Fibroblast of pulmonary artery (primary cell): Measurements from ENCODE around the gene DHRSX.
"Not testable (repeated sequence)": the region's sequence is repeated elsewhere in the genome, so short reads cannot be mapped to it uniquely, and the experiment has no call there.

Experiments used
- DNase-seq: peaks from one replicate; pipeline ENCODE4 v3.0.0-alpha.2; 2010; ENCODE audit warnings: low read depth
- H3K4me3 ChIP-seq: replicated peaks from 2 replicates; pipeline ENCODE4 v1.5.1; 2011; ENCODE audit warnings: low read depth, mild to moderate bottlenecking, control low read depth, low read length, moderate library complexity
- TF ChIP-seq, protein P1 (sequence below): IDR thresholded peaks from 2 replicates; pipeline ENCODE4 v1.5.1; 2011; ENCODE audit warnings: mild to moderate bottlenecking, control low read depth, low read length, inconsistent platforms; ENCODE audit errors: missing control alignments

DHRSX gene

GRCh38 chrX:2457289-2458133 is 43.3 kb downstream of the DHRSX start:
- no peak overlapping the region for H3K4me3 ChIP-seq
- TF ChIP-seq, protein P1, sequence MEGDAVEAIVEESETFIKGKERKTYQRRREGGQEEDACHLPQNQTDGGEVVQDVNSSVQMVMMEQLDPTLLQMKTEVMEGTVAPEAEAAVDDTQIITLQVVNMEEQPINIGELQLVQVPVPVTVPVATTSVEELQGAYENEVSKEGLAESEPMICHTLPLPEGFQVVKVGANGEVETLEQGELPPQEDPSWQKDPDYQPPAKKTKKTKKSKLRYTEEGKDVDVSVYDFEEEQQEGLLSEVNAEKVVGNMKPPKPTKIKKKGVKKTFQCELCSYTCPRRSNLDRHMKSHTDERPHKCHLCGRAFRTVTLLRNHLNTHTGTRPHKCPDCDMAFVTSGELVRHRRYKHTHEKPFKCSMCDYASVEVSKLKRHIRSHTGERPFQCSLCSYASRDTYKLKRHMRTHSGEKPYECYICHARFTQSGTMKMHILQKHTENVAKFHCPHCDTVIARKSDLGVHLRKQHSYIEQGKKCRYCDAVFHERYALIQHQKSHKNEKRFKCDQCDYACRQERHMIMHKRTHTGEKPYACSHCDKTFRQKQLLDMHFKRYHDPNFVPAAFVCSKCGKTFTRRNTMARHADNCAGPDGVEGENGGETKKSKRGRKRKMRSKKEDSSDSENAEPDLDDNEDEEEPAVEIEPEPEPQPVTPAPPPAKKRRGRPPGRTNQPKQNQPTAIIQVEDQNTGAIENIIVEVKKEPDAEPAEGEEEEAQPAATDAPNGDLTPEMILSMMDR: no peak
- DNase-seq: no peak

DNA sequence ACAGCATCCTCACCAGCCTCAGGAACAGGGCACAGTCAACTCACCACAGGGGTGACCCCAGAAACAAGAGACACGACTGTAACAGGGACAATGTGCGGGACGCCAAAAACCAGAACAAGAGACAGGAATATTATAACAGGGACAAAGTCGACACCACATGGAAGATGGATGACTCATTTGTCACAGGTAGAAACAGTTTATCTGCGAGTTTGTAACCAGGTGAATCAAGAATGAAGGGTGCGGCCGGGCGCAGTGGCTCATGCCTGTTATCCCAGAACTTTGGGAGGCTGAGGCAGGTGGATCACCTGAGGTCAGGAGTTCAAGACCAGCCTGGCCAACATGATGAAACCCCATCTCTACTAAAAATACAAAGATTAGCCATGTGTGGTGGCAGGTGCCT is 44.7 kb downstream of the DHRSX start:
- not testable (repeated sequence) for DNase-seq, H3K4me3 ChIP-seq

DNA sequence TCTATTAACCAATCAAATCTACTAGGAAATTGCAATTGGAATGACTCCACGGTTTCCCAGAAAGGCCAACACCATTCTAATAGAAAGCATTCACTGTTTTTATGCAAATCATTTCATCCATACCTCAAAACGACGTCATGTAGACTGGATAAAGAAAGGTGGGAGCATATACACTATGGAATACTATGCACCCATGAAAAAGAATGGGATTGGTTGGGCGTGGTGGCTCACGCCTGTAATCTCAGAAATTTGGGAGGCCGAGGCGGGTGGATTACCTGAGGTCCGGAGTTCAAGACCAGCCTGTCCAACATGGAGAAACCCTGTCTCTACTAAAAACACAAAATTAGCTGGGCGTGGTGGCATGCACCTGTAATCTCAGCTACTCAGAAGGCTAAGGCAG is 46.2 kb downstream of the DHRSX start:
- DNase-seq, H3K4me3 ChIP-seq: not testable (repeated sequence)

- no peak overlapping the region for H3K4me3 ChIP-seq
- TF ChIP-seq, protein P1: no peak
- no peak for DNase-seq
These were observed 48.0 kb downstream of the DHRSX start for GRCh38 chrX:2452799-2453198.

DNA sequence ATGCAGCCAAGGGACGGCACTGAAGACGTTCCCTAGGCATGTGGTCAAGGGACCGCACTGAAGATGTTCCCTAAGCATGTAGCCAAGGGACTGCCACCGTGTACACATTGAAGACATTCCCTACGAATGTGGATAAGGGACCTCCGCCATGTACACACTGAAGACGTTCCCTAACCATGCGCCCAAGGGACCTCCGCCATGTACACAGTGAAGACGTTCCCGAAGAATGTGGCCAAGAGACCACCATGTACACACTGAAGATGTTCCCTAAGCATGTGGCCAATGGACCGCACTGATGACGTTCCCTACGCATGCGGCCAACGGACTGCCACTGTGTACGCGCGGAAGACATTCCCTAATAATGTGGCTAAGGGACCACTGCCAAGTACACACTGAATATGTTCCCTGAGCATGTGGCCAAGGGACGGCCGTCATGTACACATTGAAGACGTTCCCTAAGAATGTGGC is 48.4 kb downstream of the DHRSX start:
- TF ChIP-seq, protein P1: no peak
- no peak overlapping the region for H3K4me3 ChIP-seq
- DNase-seq: no peak

GRCh38 chrX:2451501-2452316 is 49.1 kb downstream of the DHRSX start:
- peak; percentile 49 for DNase-seq
- no peak overlapping the region for H3K4me3 ChIP-seq
- TF ChIP-seq, protein P1: no peak

GRCh38 chrX:2450681-2451080 is 50.1 kb downstream of the DHRSX start:
- TF ChIP-seq, protein P1: no peak
- DNase-seq: no peak
- no peak overlapping the region for H3K4me3 ChIP-seq
